Epithelial cell of proximal tubule (primary cell): ENCODE measurements around the gene LRMDA. TPM values are rescaled to one million over a fixed set of nuclear protein-coding genes. Genes with fewer than 3 reads are reported as not detected.

ENCODE experiments used
- DNase-seq: peaks from one replicate; pipeline ENCODE4 v3.0.0-alpha.2; 2011; ENCODE audit warnings: low read depth
- H3K4me3 ChIP-seq: 2 replicates; pipeline ENCODE4 v1.5.1; 2011; ENCODE audit warnings: low read depth, mild to moderate bottlenecking, low read length
- total RNA-seq: library from RNA; depleted of rRNA; stranded (reverse); fragments of >200 nt; gene quantifications from 2 replicates; pipeline ENCODE4 v1.2.3, GENCODE V29; 2015
- TF ChIP-seq, protein P1 (sequence below): conservative IDR thresholded peaks from 2 replicates; pipeline ENCODE4 v1.5.1; 2012; ENCODE audit warnings: low read depth, mild to moderate bottlenecking, low read length

LRMDA gene
- total RNA-seq, 1 donor from 2014 or later = 0.75 TPM

DNA sequence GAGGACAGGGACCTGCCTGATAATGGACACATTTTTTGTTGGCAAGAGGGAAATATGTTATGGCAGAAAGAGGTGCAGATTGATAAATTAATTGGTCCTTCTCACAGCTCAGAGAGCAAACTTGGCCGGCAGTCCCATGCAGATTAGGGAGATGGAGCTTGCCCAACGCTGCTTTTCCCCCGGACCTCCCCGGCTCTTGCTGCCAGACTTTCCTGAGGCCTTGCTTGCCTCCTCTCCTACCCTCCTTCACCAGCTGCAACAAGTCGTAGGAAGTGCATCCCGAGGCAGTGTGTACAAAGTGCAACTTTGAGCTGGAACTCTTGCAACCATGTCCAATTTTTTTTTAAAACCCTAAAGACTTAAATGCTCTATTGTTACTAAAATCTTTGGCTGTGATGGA lies 215.5 kb downstream of the LRMDA start:
- DNase-seq = no peak
- TF ChIP-seq, protein P1, sequence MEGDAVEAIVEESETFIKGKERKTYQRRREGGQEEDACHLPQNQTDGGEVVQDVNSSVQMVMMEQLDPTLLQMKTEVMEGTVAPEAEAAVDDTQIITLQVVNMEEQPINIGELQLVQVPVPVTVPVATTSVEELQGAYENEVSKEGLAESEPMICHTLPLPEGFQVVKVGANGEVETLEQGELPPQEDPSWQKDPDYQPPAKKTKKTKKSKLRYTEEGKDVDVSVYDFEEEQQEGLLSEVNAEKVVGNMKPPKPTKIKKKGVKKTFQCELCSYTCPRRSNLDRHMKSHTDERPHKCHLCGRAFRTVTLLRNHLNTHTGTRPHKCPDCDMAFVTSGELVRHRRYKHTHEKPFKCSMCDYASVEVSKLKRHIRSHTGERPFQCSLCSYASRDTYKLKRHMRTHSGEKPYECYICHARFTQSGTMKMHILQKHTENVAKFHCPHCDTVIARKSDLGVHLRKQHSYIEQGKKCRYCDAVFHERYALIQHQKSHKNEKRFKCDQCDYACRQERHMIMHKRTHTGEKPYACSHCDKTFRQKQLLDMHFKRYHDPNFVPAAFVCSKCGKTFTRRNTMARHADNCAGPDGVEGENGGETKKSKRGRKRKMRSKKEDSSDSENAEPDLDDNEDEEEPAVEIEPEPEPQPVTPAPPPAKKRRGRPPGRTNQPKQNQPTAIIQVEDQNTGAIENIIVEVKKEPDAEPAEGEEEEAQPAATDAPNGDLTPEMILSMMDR = no peak
- no peak overlapping the region for H3K4me3 ChIP-seq

DNA sequence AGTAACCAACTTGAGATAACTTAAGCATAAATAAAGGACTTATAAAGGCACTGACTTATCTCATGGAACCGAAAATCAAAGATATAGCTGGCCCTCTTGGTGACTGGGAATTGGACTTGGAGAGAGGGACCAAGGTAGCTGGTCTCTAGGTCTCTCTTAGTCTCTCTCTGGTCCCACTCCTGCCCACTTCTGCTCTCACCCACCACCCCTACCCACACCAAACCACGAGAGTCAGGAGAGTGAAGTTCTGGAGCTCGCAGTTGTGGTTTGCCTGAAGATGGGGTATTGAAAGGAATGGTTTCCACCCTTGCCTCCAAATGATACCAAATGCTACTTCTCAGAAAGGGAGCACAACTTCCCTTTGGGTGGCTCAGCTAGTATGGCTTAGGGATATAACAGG lies 216.3 kb downstream of the LRMDA start:
- H3K4me3 ChIP-seq = no peak overlapping the region
- TF ChIP-seq, protein P1 = no peak

DNA sequence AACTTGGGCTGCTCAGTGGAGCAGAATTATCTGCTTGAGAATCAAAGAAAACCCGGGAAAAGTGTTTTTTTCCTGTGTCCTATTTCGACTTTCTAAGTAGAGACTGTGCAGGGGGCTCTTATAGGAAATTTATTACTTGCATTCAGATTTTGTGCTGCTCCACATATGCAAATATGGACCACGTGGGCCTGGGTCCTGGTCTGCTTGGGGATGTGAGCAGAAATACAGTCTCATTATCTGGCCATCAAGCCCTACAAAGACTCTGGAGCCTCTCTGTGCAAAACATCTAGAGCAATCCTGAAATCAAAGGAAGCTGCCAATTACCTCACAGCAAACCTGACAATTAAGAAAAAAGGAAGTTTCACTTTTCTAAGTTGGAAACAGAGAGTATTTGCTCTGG lies 216.9 kb downstream of the LRMDA start:
- TF ChIP-seq, protein P1 = no peak
- DNase-seq = no peak

More for the DNA sequence above, 216.3 kb downstream of the LRMDA start:
- DNase-seq = no peak

DNA sequence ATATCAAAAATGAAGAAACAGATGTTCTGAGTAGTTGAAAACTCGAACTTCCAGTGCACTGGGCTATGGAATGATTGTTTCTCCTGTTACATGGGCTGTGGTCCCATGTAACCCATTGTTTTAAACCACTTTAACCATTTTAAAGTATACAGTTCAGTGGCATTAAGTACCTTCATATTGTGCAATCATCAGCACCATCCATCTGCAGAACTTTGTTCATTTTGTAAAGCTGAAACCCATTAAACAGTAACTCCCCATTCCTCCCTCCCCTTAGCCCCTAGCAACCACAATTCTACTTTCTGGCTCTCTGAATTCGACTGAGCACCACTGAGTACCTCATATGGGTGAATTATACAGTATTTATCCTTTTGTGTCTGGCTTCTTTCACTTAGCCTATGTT lies 217.4 kb downstream of the LRMDA start:
- DNase-seq = no peak
- H3K4me3 ChIP-seq = peak overlapping the region; percentile 4
- TF ChIP-seq, protein P1 = no peak

More for the DNA sequence above, 216.9 kb downstream of the LRMDA start:
- no peak overlapping the region for H3K4me3 ChIP-seq

DNA sequence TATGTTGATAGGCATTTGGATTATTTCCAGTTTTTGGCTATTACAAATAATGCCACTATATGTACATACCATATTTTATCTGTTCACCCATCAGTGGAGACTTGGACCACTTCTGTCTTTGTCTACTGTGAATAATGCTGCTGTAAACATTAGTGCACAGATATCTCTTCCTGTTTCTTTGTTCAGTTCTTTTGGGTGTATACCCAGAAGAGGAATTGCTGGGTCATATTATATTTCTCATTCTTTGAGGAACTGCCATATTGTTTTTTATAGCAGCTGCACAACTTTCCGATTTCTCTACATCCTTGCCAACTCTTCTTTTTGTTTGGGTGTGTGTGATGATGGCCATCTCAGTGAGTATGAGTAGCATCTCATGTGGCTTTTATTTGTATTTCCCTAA lies 218.0 kb downstream of the LRMDA start:
- TF ChIP-seq, protein P1 = no peak
- no peak for DNase-seq
- no peak overlapping the region for H3K4me3 ChIP-seq

DNA sequence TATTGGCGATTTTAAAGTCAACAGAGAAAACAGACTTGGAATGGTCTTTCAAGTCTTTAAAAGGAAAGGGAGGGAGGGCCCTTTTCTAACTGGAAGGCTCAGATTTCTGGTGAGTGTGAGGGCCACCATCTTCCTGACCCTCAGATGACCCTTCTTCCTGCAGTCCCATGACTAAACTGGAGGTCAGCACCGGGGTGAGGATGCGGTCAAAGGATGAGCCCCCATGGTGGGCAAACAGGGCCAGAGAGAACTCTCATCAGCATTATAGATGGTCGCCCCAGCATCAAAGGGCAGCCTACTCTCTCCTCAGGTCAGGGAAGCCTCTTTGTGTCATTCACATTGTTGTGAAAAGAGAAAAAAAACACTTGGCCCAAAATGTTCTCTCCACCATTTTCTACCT lies 219.2 kb downstream of the LRMDA start:
- no peak for DNase-seq
- no peak overlapping the region for H3K4me3 ChIP-seq
- TF ChIP-seq, protein P1 = no peak

DNA sequence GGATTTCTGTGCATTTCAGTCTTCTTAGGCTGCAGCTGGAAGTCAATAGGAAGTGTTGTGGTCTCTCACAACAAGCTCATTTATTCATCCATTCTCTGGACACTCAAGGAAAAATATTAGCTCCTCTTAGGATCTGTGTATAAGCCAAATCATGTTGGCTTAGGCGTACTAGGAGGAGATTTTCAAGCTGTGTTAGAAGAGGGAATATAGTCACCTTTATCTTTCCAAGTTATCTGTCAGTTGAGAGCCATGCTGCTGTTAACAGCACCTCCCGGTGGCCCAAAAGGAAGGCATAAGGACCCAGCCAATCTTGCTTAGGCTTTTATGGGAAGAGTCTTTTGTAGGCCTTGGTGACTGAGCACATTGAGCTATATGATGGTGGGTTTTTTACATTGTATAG lies 220.0 kb downstream of the LRMDA start:
- TF ChIP-seq, protein P1 = peak; percentile 74
- H3K4me3 ChIP-seq = no peak overlapping the region
- DNase-seq = no peak
